GM18499 (cell line): Measurements from ENCODE around the gene MYZAP.

Experiments used
- ATAC-seq: cut with Tn5 transposase; IDR thresholded peaks from one replicate; pipeline ENCODE4 v1.9.1; 2021; ENCODE audit warnings: moderate number of reproducible peaks; ENCODE audit not compliant: insufficient read depth, unreplicated experiment

The MYZAP gene

GRCh38 chr15:57731530-57732103 lies 139.9 kb downstream of the MYZAP start:
- ATAC-seq = no peak

GRCh38 chr15:57732526-57733331 lies 141.0 kb downstream of the MYZAP start:
- ATAC-seq = no peak

- ATAC-seq = no peak
These were observed 143.2 kb downstream of the MYZAP start for GRCh38 chr15:57734860-57735259.
